ENCODE results near the gene ATP1A1. TPM values are rescaled to one million over a fixed set of nuclear protein-coding genes. Genes with fewer than 3 reads are reported as not detected.
A peak's percentile ranks its signal among the peaks of the same experiment; 100 is the strongest.

Gene ATP1A1
- total RNA-seq, 2 experiments from 2014 or later: 251 to 262 TPM

DNA sequence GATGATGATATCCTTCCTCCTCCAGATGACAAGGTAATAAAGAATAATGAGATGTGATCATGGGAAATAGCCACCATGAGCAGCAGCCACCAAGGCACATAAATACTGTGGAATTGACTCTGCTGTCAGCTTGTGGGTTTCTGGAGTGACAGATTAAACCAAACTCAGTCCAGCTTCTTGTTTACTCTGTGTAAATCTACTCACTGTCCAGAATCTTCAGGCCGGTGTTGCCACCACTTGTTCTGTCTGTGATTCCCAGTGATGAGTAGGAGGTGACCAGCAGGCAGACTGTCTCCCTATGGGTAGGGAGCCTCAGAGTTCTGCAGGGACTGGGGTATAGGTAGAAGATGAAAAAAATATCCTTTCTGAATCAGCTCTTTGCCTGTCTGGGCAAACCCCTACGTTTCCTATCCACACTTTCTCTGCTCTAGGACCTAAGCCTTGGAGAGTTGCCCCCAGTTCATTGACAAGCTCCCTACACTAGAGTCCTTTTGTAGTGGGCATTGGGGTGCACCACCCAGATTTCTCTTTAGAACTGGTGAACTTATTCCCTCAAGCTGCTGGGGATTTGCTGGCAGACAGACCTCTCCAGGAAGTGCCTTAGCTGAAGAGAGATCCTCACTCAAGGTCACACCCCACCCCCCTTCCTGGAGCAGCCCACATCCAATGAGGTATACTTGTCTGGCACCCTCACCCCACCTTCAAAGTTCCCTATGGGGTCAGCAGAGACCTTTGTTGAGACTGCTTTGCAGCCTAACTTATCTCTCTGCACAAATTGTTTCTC, 47.6 kb downstream of the ATP1A1 start:
- H3K27ac ChIP-seq (ENCODE audit: low read depth in 1 of 2, low read length in 2 of 2): no peak overlapping the region
- POLR2A ChIA-PET: interaction anchor here (1.5 to 3.0 kb wide), 5 partner anchors 14 to 94 kb away, joined by 3 to 22 read pairs (median 6); partner anchors contain the start of gene ATP1A1
- H3K4me1 Mint-ChIP-seq (ENCODE audit: low read depth): peaks cover 32% of the 10 kb centered on the region
- H3K36me3 Mint-ChIP-seq (ENCODE audit: low read depth): peaks cover 7% of the 10 kb centered on the region
- H3K27ac Mint-ChIP-seq: peak overlapping the region; percentile 16
- no peaks in the 10 kb centered on the region for H3K27me3 ChIP-seq (ENCODE audit: control insufficient read depth in 1 of 2, insufficient read depth in 2 of 2, low read length in 2 of 2)
- DNase-seq: peak in 1 of 14 experiments; percentile 2
- CTCF ChIA-PET: no interaction called here
- no peaks in the 10 kb centered on the region for H3K9me3 Mint-ChIP-seq
- ATAC-seq (ENCODE audit: poor library complexity): no peak
- H3K27me3 Mint-ChIP-seq: no peaks in the 10 kb centered on the region
- peak overlapping the region; percentile 62 for H3K4me3 Mint-ChIP-seq
- no peaks in the 10 kb centered on the region for H3K36me3 ChIP-seq (ENCODE audit: insufficient read depth, low read length)
- H3K9me3 ChIP-seq (ENCODE audit: control insufficient read depth in 1 of 2, insufficient read depth in 1 of 2, low read length in 2 of 2): no peaks in the 10 kb centered on the region
- TF ChIP-seq, protein P1, sequence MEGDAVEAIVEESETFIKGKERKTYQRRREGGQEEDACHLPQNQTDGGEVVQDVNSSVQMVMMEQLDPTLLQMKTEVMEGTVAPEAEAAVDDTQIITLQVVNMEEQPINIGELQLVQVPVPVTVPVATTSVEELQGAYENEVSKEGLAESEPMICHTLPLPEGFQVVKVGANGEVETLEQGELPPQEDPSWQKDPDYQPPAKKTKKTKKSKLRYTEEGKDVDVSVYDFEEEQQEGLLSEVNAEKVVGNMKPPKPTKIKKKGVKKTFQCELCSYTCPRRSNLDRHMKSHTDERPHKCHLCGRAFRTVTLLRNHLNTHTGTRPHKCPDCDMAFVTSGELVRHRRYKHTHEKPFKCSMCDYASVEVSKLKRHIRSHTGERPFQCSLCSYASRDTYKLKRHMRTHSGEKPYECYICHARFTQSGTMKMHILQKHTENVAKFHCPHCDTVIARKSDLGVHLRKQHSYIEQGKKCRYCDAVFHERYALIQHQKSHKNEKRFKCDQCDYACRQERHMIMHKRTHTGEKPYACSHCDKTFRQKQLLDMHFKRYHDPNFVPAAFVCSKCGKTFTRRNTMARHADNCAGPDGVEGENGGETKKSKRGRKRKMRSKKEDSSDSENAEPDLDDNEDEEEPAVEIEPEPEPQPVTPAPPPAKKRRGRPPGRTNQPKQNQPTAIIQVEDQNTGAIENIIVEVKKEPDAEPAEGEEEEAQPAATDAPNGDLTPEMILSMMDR (IDR thresholded peaks at IDR 0.05): no peak
- H3K4me1 ChIP-seq (ENCODE audit: insufficient read depth, low read length): peaks cover 22% of the 10 kb centered on the region
- H3K4me3 ChIP-seq (ENCODE audit: low read length): no peak overlapping the region
- intact Hi-C loops (cut with DNase I, micrococcal nuclease): loop anchor here in 1 of 2 experiments (5.0 kb wide), 1 partner anchor 268 kb away; no protein-coding TSS in a partner anchor

DNA sequence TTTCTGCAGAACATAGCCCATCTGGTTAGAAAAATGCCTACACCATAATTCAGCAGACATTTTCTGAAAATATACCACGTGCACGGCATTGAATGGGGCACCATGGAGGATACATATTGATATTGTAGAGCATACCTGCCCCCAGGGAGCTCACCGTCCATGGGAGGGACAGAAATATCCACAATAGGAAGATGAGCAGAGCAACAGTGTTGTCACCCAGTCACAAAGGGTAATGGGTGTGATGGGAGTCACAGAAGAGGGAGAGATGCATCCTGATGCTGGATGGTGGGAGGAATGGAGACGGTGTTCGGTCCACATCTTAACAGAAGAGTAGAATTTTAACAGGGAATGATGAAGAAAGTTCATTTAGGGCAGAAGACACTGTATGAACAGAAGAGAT, 51.4 kb downstream of the ATP1A1 start:
- H3K9me3 ChIP-seq (ENCODE audit: control insufficient read depth in 1 of 2, insufficient read depth in 1 of 2, low read length in 2 of 2): no peaks in the 10 kb centered on the region
- H3K36me3 Mint-ChIP-seq (ENCODE audit: low read depth): no peaks in the 10 kb centered on the region
- no peaks in the 10 kb centered on the region for H3K27me3 ChIP-seq (ENCODE audit: control insufficient read depth in 1 of 2, insufficient read depth in 2 of 2, low read length in 2 of 2)
- no peaks in the 10 kb centered on the region for H3K27me3 Mint-ChIP-seq
- TF ChIP-seq, protein P1 (IDR thresholded peaks at IDR 0.05): no peak
- H3K4me1 Mint-ChIP-seq (ENCODE audit: low read depth): peaks cover under 1% of the 10 kb centered on the region
- POLR2A ChIA-PET: no interaction called here
- H3K27ac ChIP-seq (ENCODE audit: low read depth in 1 of 2, low read length in 2 of 2): no peak overlapping the region
- no peak overlapping the region for H3K4me3 Mint-ChIP-seq
- no peaks in the 10 kb centered on the region for H3K9me3 Mint-ChIP-seq
- intact Hi-C loops (cut with DNase I, micrococcal nuclease): loop anchor here in 1 of 2 experiments (5.0 kb wide), 1 partner anchor 272 kb away; no protein-coding TSS in a partner anchor
- H3K36me3 ChIP-seq (ENCODE audit: insufficient read depth, low read length): no peaks in the 10 kb centered on the region
- ATAC-seq (ENCODE audit: poor library complexity) (no peak), DNase-seq (no peak)
- peaks cover under 1% of the 10 kb centered on the region for H3K4me1 ChIP-seq (ENCODE audit: insufficient read depth, low read length)
- H3K27ac Mint-ChIP-seq: no peak overlapping the region
- no peak overlapping the region for H3K4me3 ChIP-seq (ENCODE audit: low read length)
- CTCF ChIA-PET: no interaction called here

DNA sequence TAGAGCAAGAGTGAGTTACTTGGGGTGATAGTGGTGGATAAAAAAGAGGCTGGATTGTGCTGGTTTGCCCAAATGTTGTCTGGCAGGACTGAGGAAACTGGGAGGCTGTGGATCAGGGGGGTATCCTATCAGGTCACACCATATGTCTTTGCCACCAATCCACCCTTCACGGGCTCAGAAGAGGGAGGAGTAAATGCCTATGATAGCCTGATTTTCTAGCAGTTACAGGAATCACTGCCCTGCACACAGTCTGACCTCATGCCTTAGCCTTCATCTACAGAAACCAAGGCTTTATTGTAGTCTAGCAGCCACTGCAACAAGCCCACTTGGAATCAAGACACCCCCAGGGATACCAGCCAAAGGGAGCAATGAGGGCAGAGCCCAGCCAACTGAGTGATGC, 51.8 kb downstream of the ATP1A1 start:
- H3K27me3 Mint-ChIP-seq: no peaks in the 10 kb centered on the region
- intact Hi-C loops (cut with DNase I, micrococcal nuclease): loop anchor here in 1 of 2 experiments (5.0 kb wide), 1 partner anchor 273 kb away; no protein-coding TSS in a partner anchor
- no peak overlapping the region for H3K4me3 Mint-ChIP-seq
- POLR2A ChIA-PET: no interaction called here
- H3K9me3 Mint-ChIP-seq: no peaks in the 10 kb centered on the region
- Histone ChIP-seq H3K27me3 (ENCODE audit: control insufficient read depth in 1 of 2, insufficient read depth in 2 of 2, low read length in 2 of 2) (no peaks in the 10 kb centered on the region), H3K4me3 (ENCODE audit: low read length) (no peak overlapping the region), H3K27ac (ENCODE audit: low read depth in 1 of 2, low read length in 2 of 2) (no peak overlapping the region), H3K36me3 (ENCODE audit: insufficient read depth, low read length) (no peaks in the 10 kb centered on the region), H3K4me1 (ENCODE audit: insufficient read depth, low read length) (no peaks in the 10 kb centered on the region), H3K9me3 (ENCODE audit: control insufficient read depth in 1 of 2, insufficient read depth in 1 of 2, low read length in 2 of 2) (no peaks in the 10 kb centered on the region)
- H3K27ac Mint-ChIP-seq: no peak overlapping the region
- no peak for ATAC-seq (ENCODE audit: poor library complexity)
- no peak for DNase-seq
- TF ChIP-seq, protein P1 (IDR thresholded peaks at IDR 0.05): no peak
- CTCF ChIA-PET: no interaction called here
- no peaks in the 10 kb centered on the region for H3K4me1 Mint-ChIP-seq (ENCODE audit: low read depth)
- H3K36me3 Mint-ChIP-seq (ENCODE audit: low read depth): no peaks in the 10 kb centered on the region
